SK-N-SH treated with all-trans-retinoic acid at 6 μM for 48 hours (cell line): ENCODE data around the gene FGL2.
"Not testable (repeated sequence)": the region's sequence is repeated elsewhere in the genome, so short reads cannot be mapped to it uniquely, and the experiment has no call there.

ENCODE experiments used
- ARNTL ChIP-seq: fragments of 450-650 bp; formaldehyde crosslinking; IDR thresholded peaks from 2 replicates; pipeline ENCODE4 v1.5.0; 2020; ENCODE audit warnings: low read depth, mild to moderate bottlenecking, moderate library complexity, borderline replicate concordance
- CREB5 ChIP-seq: fragments of 250-450 bp; sonication (Bioruptor Pico); IDR thresholded peaks from 2 replicates; pipeline ENCODE4 v1.5.1; 2020; ENCODE audit warnings: low read depth, mild to moderate bottlenecking, moderate library complexity
- CSDC2 ChIP-seq: fragments of 250-450 bp; sonication (Bioruptor Pico); IDR thresholded peaks from 2 replicates; pipeline ENCODE4 v1.5.0; 2020; ENCODE audit warnings: mild to moderate bottlenecking, moderate library complexity
- ESRRG ChIP-seq: fragments of 250-450 bp; sonication (Bioruptor Pico); IDR thresholded peaks from 2 replicates; pipeline ENCODE4 v1.6.1; 2021; ENCODE audit warnings: mild to moderate bottlenecking
- OSR1 ChIP-seq: fragments of 250-450 bp; sonication (Bioruptor Pico); IDR thresholded peaks from 2 replicates; pipeline ENCODE4 v1.8.0; 2022; ENCODE audit warnings: moderate library complexity, mild to moderate bottlenecking, inconsistent platforms
- PATZ1 ChIP-seq: fragments of 250-450 bp; sonication (Bioruptor Pico); IDR thresholded peaks from 2 replicates; pipeline ENCODE4 v1.8.0; 2020; ENCODE audit warnings: mild to moderate bottlenecking, moderate library complexity, borderline replicate concordance
- TOX ChIP-seq: fragments of 250-450 bp; sonication (Bioruptor Pico); IDR thresholded peaks from 2 replicates; pipeline ENCODE4 v1.8.0; 2021; ENCODE audit warnings: mild to moderate bottlenecking, moderate library complexity, borderline replicate concordance
- TSHZ2 ChIP-seq: fragments of 250-450 bp; sonication (Bioruptor Pico); IDR thresholded peaks from 2 replicates; pipeline ENCODE4 v1.5.0; 2020; ENCODE audit warnings: mild to moderate bottlenecking, moderate library complexity
- ZC3H10 ChIP-seq: fragments of 250-450 bp; sonication (Bioruptor Pico); IDR thresholded peaks from 2 replicates; pipeline ENCODE4 v1.5.1; 2021; ENCODE audit warnings: mild to moderate bottlenecking, moderate library complexity
- ZFP30 ChIP-seq: fragments of 450-650 bp; formaldehyde crosslinking; IDR thresholded peaks from 2 replicates; pipeline ENCODE4 v1.5.0; 2022; ENCODE audit warnings: mild to moderate bottlenecking, moderate library complexity

- TF ChIP-seq PATZ1 (CRISPR knock-in tag); ARNTL (CRISPR knock-in tag); TOX (CRISPR knock-in tag); OSR1 (CRISPR knock-in tag); ZC3H10 (CRISPR knock-in tag); ESRRG; ZFP30 (CRISPR knock-in tag); TSHZ2; CSDC2 (CRISPR knock-in tag); CREB5 (CRISPR knock-in tag): not testable (repeated sequence)
Measured at GRCh38 chr7:77219701-77220331, 20.2 kb upstream of the FGL2 start.
